Stomach smooth muscle (tissue), 2 donors: ENCODE results near the gene PPFIBP1.
"Not testable (repeated sequence)": the region's sequence is repeated elsewhere in the genome, so short reads cannot be mapped to it uniquely, and the experiment has no call there.

Source experiments
- H3K27ac ChIP-seq: one replicate; pipeline ENCODE4 v1.7.0; 2013; ENCODE audit warnings: mild to moderate bottlenecking, low read length, inconsistent platforms
- H3K27me3 ChIP-seq, 2 donors: one replicate each; pipeline ENCODE4 v1.7.0; 2013; ENCODE audit warnings: low read length in 2 of 2; ENCODE audit not compliant: insufficient read depth in 2 of 2, control insufficient read depth in 1 of 2
- H3K36me3 ChIP-seq, 2 donors: one replicate each; pipeline ENCODE4 v1.7.0; 2013; ENCODE audit warnings: low read length in 2 of 2; ENCODE audit not compliant: control insufficient read depth in 2 of 2, insufficient read depth in 2 of 2
- H3K4me1 ChIP-seq: one replicate; pipeline ENCODE4 v1.7.0; 2013; ENCODE audit warnings: low read length; ENCODE audit not compliant: control insufficient read depth, insufficient read depth
- H3K4me3 ChIP-seq, 2 donors: one replicate each; pipeline ENCODE4 v1.7.0; 2013; ENCODE audit warnings: low read length in 2 of 2
- H3K9ac ChIP-seq, 2 donors: one replicate each; pipeline ENCODE4 v1.7.0; 2013; ENCODE audit warnings: low read length in 2 of 2, mild to moderate bottlenecking in 1 of 2
- H3K9me3 ChIP-seq, 2 donors: one replicate each; pipeline ENCODE4 v1.7.0; 2013; ENCODE audit warnings: low read length in 2 of 2; ENCODE audit not compliant: control insufficient read depth in 2 of 2
- donor health status: healthy.
- donor health status: Pancreatic carcinoma.

Gene PPFIBP1

DNA sequence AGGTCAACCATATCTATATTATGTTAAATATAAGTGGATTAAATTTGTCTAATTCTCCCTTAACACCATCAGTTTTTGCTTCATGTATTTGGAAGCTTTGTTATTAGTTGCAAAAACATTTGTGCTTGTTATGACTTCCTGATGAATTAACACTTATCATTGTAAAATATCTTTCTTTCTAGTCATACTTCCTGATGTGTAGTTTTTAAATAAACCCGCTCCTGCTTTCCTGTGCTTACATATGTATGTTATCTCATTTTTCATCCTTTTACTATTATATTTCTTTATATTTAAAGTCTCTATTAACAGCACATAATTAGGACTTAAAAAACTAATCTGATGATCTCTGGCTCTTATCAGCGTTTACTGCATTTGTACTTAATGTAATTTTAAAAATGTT lies 106.2 kb downstream of the PPFIBP1 start:
- not testable (repeated sequence) for H3K9me3 ChIP-seq, H3K4me3 ChIP-seq, H3K36me3 ChIP-seq, H3K27ac ChIP-seq, H3K9ac ChIP-seq, H3K27me3 ChIP-seq, H3K4me1 ChIP-seq

GRCh38 chr12:27631365-27631764 lies 107.4 kb downstream of the PPFIBP1 start:
- no peak overlapping the region for H3K27ac ChIP-seq
- H3K9ac ChIP-seq, result no peak overlapping the region
- no peaks in the 10 kb centered on the region for H3K27me3 ChIP-seq
- no peak overlapping the region for H3K4me3 ChIP-seq
- no peaks in the 10 kb centered on the region for H3K4me1 ChIP-seq
- no peaks in the 10 kb centered on the region for H3K36me3 ChIP-seq
- no peaks in the 10 kb centered on the region for H3K9me3 ChIP-seq

DNA sequence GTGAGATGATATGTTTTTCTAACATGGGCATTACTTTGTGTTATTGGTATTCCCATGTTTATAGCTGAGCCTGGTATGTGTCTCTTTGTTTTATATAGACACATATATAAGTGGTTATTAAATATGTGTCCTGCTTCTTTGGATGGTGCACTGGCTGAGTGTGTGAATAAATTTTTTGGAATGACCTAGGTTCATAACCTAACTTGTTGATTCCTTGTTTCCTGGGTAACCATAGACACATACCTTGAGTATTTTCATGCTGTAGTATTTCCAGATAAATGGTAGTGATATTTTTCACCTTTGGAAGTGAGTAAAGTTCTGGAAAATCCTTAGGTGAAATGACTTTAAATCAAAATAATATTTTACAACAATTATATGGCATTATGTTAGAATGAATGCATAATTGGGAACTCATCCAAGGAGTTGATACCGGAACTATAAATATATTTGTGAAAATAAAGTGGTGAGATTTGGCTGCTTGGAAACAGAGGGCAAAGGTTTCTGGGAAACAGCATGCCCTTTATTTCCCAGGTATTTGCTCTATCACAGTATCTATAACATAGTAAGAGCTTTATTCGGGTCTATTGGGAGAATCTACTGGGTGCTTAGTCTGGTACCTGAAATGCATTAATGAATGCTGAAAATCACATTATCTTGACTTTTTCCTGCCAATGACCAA lies 107.9 kb downstream of the PPFIBP1 start:
- H3K27ac ChIP-seq, result no peak overlapping the region

DNA sequence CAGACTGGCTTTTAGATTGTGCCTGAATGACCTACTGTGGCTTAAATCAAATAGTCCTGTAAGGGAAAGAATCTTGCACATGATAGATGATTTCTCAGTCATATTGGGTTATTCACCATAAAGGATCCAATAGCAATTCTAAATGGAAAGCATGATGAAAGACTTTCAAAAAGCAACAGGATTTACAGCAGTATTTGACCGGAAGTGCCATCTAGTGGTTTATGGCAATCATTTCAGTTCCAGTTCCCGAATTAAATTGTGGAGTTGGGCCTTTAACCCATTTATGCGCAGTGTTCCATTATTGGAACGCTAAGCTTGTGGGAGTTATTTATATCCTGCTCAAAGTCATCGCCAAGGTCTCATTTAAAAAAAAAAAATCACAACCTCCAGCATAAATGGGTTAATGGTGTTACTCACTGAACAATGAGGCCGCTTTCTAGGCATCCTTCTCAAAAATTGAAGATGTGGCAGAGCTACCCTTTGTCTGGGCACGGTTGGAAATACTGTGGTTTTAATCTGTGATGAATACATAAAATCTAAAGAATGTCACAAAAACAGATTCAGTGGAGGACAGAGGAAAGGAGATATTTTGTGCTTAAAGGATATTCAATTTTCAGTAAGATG lies 111.5 kb downstream of the PPFIBP1 start:
- no peak overlapping the region for H3K27ac ChIP-seq
- no peaks in the 10 kb centered on the region for H3K27me3 ChIP-seq
- no peaks in the 10 kb centered on the region for H3K9me3 ChIP-seq
- H3K4me3 ChIP-seq, result no peak overlapping the region
- no peaks in the 10 kb centered on the region for H3K36me3 ChIP-seq
- H3K4me1 ChIP-seq, result no peaks in the 10 kb centered on the region
- H3K9ac ChIP-seq, result no peak overlapping the region

More for the DNA sequence above, 107.9 kb downstream of the PPFIBP1 start:
- H3K4me3 ChIP-seq, result no peak overlapping the region
- H3K4me1 ChIP-seq, result no peaks in the 10 kb centered on the region
- no peaks in the 10 kb centered on the region for H3K27me3 ChIP-seq
- no peaks in the 10 kb centered on the region for H3K36me3 ChIP-seq
- no peaks in the 10 kb centered on the region for H3K9me3 ChIP-seq
- H3K9ac ChIP-seq, result no peak overlapping the region

- not testable (repeated sequence) for H3K4me1 ChIP-seq, H3K27ac ChIP-seq, H3K36me3 ChIP-seq, H3K27me3 ChIP-seq, H3K9ac ChIP-seq, H3K4me3 ChIP-seq, H3K9me3 ChIP-seq
Observed at GRCh38 chr12:27636569-27636968, 112.6 kb downstream of the PPFIBP1 start.

- Histone ChIP-seq H3K9ac (no peak overlapping the region), H3K27ac (no peak overlapping the region), H3K36me3 (no peaks in the 10 kb centered on the region), H3K9me3 (no peaks in the 10 kb centered on the region), H3K4me1 (no peaks in the 10 kb centered on the region), H3K4me3 (no peak overlapping the region), H3K27me3 (no peaks in the 10 kb centered on the region)
Observed at GRCh38 chr12:27637524-27637923, 113.5 kb downstream of the PPFIBP1 start.

GRCh38 chr12:27639265-27639664 lies 115.3 kb downstream of the PPFIBP1 start:
- H3K9me3 ChIP-seq, result no peaks in the 10 kb centered on the region
- no peaks in the 10 kb centered on the region for H3K36me3 ChIP-seq
- no peak overlapping the region for H3K9ac ChIP-seq
- H3K4me3 ChIP-seq, result no peak overlapping the region
- H3K27me3 ChIP-seq, result no peaks in the 10 kb centered on the region
- no peak overlapping the region for H3K27ac ChIP-seq
- peaks cover 2% of the 10 kb centered on the region for H3K4me1 ChIP-seq

GRCh38 chr12:27640566-27641200 lies 116.7 kb downstream of the PPFIBP1 start:
- H3K27me3 ChIP-seq, H3K27ac ChIP-seq, H3K9ac ChIP-seq, H3K9me3 ChIP-seq, H3K36me3 ChIP-seq, H3K4me3 ChIP-seq, H3K4me1 ChIP-seq: not testable (repeated sequence)

- not testable (repeated sequence) for H3K4me1 ChIP-seq, H3K36me3 ChIP-seq, H3K4me3 ChIP-seq, H3K9ac ChIP-seq, H3K27me3 ChIP-seq, H3K9me3 ChIP-seq, H3K27ac ChIP-seq
Observed at GRCh38 chr12:27642361-27642760, 118.4 kb downstream of the PPFIBP1 start.

GRCh38 chr12:27642892-27643291 lies 118.9 kb downstream of the PPFIBP1 start:
- H3K9ac ChIP-seq, H3K4me1 ChIP-seq, H3K4me3 ChIP-seq, H3K27me3 ChIP-seq, H3K36me3 ChIP-seq, H3K27ac ChIP-seq, H3K9me3 ChIP-seq: not testable (repeated sequence)
